ENCODE measurements around the gene OR52K2.
A peak's percentile ranks its signal among the peaks of the same experiment; 100 is the strongest.
"Not testable (repeated sequence)": the region's sequence is repeated elsewhere in the genome, so short reads cannot be mapped to it uniquely, and the experiment has no call there.

Gene OR52K2

GRCh38 chr11:4448995-4449394, at the start of gene OR52K2:
Gene OR52K2 (plus strand): TSS chr11:4449295. CDS start chr11:4449340, 45 bp downstream.
- DNase-seq, result no peak

- not testable (repeated sequence) for DNase-seq
Observed at GRCh38 chr11:4406206-4406605, 42.9 kb upstream of the OR52K2 start.

GRCh38 chr11:4416306-4416705, 32.8 kb upstream of the OR52K2 start:
- DNase-seq, result no peak

GRCh38 chr11:4416816-4417215, 32.3 kb upstream of the OR52K2 start:
- DNase-seq, result no peak

GRCh38 chr11:4418403-4418802, 30.7 kb upstream of the OR52K2 start:
- no peak for DNase-seq

- DNase-seq, result no peak
Observed at GRCh38 chr11:4430051-4430450, 19.0 kb upstream of the OR52K2 start.

GRCh38 chr11:4433856-4434255, 15.2 kb upstream of the OR52K2 start:
- peak; percentile 23 for DNase-seq

- peak; percentile 4 for DNase-seq
Observed at GRCh38 chr11:4436411-4436810, 12.7 kb upstream of the OR52K2 start.

- peak; percentile 48 for DNase-seq
Observed at GRCh38 chr11:4441515-4441914, 7.6 kb upstream of the OR52K2 start.

- DNase-seq, result no peak
Observed at GRCh38 chr11:4443232-4443891, 5.7 kb upstream of the OR52K2 start.

- no peak for DNase-seq
Observed at GRCh38 chr11:4453118-4453517, 4.0 kb downstream of the OR52K2 start.

GRCh38 chr11:4454021-4454420, 4.9 kb downstream of the OR52K2 start:
- no peak for DNase-seq

GRCh38 chr11:4455419-4455818, 6.3 kb downstream of the OR52K2 start:
- DNase-seq, result peak; percentile 55

- peak; percentile 29 for DNase-seq
Observed at GRCh38 chr11:4459500-4459899, 10.4 kb downstream of the OR52K2 start.

GRCh38 chr11:4460151-4460550, 11.1 kb downstream of the OR52K2 start:
- no peak for DNase-seq

- DNase-seq, result no peak
Observed at GRCh38 chr11:4464216-4465159, 15.4 kb downstream of the OR52K2 start.

- no peak for DNase-seq
Observed at GRCh38 chr11:4465407-4465806, 16.3 kb downstream of the OR52K2 start.

GRCh38 chr11:4466131-4466870, 17.2 kb downstream of the OR52K2 start:
- no peak for DNase-seq

GRCh38 chr11:4466871-4467442, 17.9 kb downstream of the OR52K2 start:
- DNase-seq, result no peak

- DNase-seq, result no peak
Observed at GRCh38 chr11:4467811-4468606, 18.9 kb downstream of the OR52K2 start.

GRCh38 chr11:4479644-4480043, 30.5 kb downstream of the OR52K2 start:
- no peak for DNase-seq

- no peak for DNase-seq
Observed at GRCh38 chr11:4480577-4481239, 31.6 kb downstream of the OR52K2 start.

Measured in hematopoietic multipotent progenitor cell treated with erythropoietin and hydrocortisone succinate and interleukin-3 and kit ligand, for 6 days (in vitro differentiated cells).